ENCODE data around the gene IQGAP2.
A peak's percentile ranks its signal among the peaks of the same experiment; 100 is the strongest.
"Not testable (repeated sequence)": the region's sequence is repeated elsewhere in the genome, so short reads cannot be mapped to it uniquely, and the experiment has no call there.

Gene IQGAP2

GRCh38 chr5:76670508-76670907, 267.4 kb downstream of the IQGAP2 start:
- FAIRE-seq = no peak

- FAIRE-seq = no peak
Observed at GRCh38 chr5:76672242-76672641, 269.2 kb downstream of the IQGAP2 start.

GRCh38 chr5:76673125-76673524, 270.0 kb downstream of the IQGAP2 start:
- FAIRE-seq = no peak

GRCh38 chr5:76674330-76675066, 271.4 kb downstream of the IQGAP2 start:
- FAIRE-seq = no peak

- FAIRE-seq = no peak
Observed at GRCh38 chr5:76675364-76675763, 272.3 kb downstream of the IQGAP2 start.

GRCh38 chr5:76677849-76678472, 274.9 kb downstream of the IQGAP2 start:
- no peak for FAIRE-seq

GRCh38 chr5:76679231-76679630, 276.1 kb downstream of the IQGAP2 start:
- FAIRE-seq = no peak

- FAIRE-seq = not testable (repeated sequence)
Observed at GRCh38 chr5:76680826-76681225, 277.7 kb downstream of the IQGAP2 start.

GRCh38 chr5:76681287-76681686, 278.2 kb downstream of the IQGAP2 start:
- no peak for FAIRE-seq

- FAIRE-seq = no peak
Observed at GRCh38 chr5:76682387-76682786, 279.3 kb downstream of the IQGAP2 start.

GRCh38 chr5:76683816-76684731, 281.0 kb downstream of the IQGAP2 start:
- FAIRE-seq = no peak

GRCh38 chr5:76684756-76685519, 281.9 kb downstream of the IQGAP2 start:
- no peak for FAIRE-seq

GRCh38 chr5:76685704-76686103, 282.6 kb downstream of the IQGAP2 start:
- no peak for FAIRE-seq

- FAIRE-seq = no peak
Observed at GRCh38 chr5:76688212-76688611, 285.1 kb downstream of the IQGAP2 start.

- FAIRE-seq = no peak
Observed at GRCh38 chr5:76688836-76689235, 285.8 kb downstream of the IQGAP2 start.

- peak; percentile 34 for FAIRE-seq
Observed at GRCh38 chr5:76689321-76690036, 286.4 kb downstream of the IQGAP2 start.

- peak; percentile 13 for FAIRE-seq
Observed at GRCh38 chr5:76690037-76690679, 287.1 kb downstream of the IQGAP2 start.

GRCh38 chr5:76690704-76691466, 287.8 kb downstream of the IQGAP2 start:
- FAIRE-seq = peak; percentile 50

GRCh38 chr5:76691467-76692273, 288.6 kb downstream of the IQGAP2 start:
- FAIRE-seq = peak; percentile 62

- FAIRE-seq = no peak
Observed at GRCh38 chr5:76692274-76692540, 289.1 kb downstream of the IQGAP2 start.

Measured in TTC549 (cell line).